VCaP (cell line): ENCODE measurements around the gene RGL3.

Experiments used
- H3K27ac ChIP-seq: fragments of 450-650 bp; 2 replicates; pipeline ENCODE4 v1.5.1; 2017
- CTCF ChIP-seq: fragments of 450-650 bp; conservative IDR thresholded peaks from 2 replicates; pipeline ENCODE4 v1.5.1; 2017; ENCODE audit warnings: mild to moderate bottlenecking, moderate library complexity

The RGL3 gene

GRCh38 chr19:11405846-11406643 lies 13.1 kb downstream of the RGL3 start:
- H3K27ac ChIP-seq, result no peak overlapping the region
- TF ChIP-seq CTCF, result no peak

- TF ChIP-seq CTCF, result no peak
- H3K27ac ChIP-seq, result no peak overlapping the region
These were observed 14.4 kb downstream of the RGL3 start for GRCh38 chr19:11404588-11405222.

GRCh38 chr19:11401808-11402543 lies 17.1 kb downstream of the RGL3 start:
- no peak overlapping the region for H3K27ac ChIP-seq
- no peak for TF ChIP-seq CTCF

- no peak overlapping the region for H3K27ac ChIP-seq
- no peak for TF ChIP-seq CTCF
These were observed 18.3 kb downstream of the RGL3 start for GRCh38 chr19:11400798-11401197.

GRCh38 chr19:11399667-11400066 lies 19.4 kb downstream of the RGL3 start:
- H3K27ac ChIP-seq, result no peak overlapping the region
- no peak for TF ChIP-seq CTCF

- TF ChIP-seq CTCF, result no peak
- H3K27ac ChIP-seq, result no peak overlapping the region
These were observed 22.0 kb downstream of the RGL3 start for GRCh38 chr19:11397089-11397610.
